Stimulated activated naive CD8-positive, alpha-beta T cell treated with anti-CD3 and anti-CD28 coated beads, Interleukin-15, Interleukin-2, amounts not matched to agents 100 U/mL and 50 U/mL, for 24 hours (primary cell): Measurements from ENCODE around the gene KRTDAP.
A peak's percentile ranks its signal among the peaks of the same experiment; 100 is the strongest.
"Not testable (repeated sequence)": the region's sequence is repeated elsewhere in the genome, so short reads cannot be mapped to it uniquely, and the experiment has no call there.

Experiments
- ATAC-seq: fragments of 150-1000 bp; cut with Tn5 transposase; one replicate; pipeline ENCODE4 v1.10.0; 2021
- DNase-seq: peaks from one replicate; pipeline ENCODE4 v3.0.0; 2021

KRTDAP gene

GRCh38 chr19:35484252-35485036 lies 5.8 kb downstream of the KRTDAP start:
- ATAC-seq (peak; percentile 52), DNase-seq (peak; percentile 8)

- ATAC-seq (no peak), DNase-seq (no peak)
These were observed 7.2 kb downstream of the KRTDAP start for GRCh38 chr19:35483089-35483488.

GRCh38 chr19:35478794-35479677 lies 11.2 kb downstream of the KRTDAP start:
- no peak for DNase-seq
- no peak for ATAC-seq

- no peak for ATAC-seq
- peak; percentile 29 for DNase-seq
These were observed 14.1 kb downstream of the KRTDAP start for GRCh38 chr19:35476149-35476548.

GRCh38 chr19:35474594-35474993 lies 15.7 kb downstream of the KRTDAP start:
- not testable (repeated sequence) for ATAC-seq, DNase-seq

- no peak for ATAC-seq
- no peak for DNase-seq
These were observed 16.2 kb downstream of the KRTDAP start for GRCh38 chr19:35474104-35474503.

GRCh38 chr19:35471946-35472345 lies 18.3 kb downstream of the KRTDAP start:
- DNase-seq (no peak), ATAC-seq (no peak)

- DNase-seq, ATAC-seq: not testable (repeated sequence)
These were observed 19.2 kb downstream of the KRTDAP start for GRCh38 chr19:35471075-35471474.

- ATAC-seq: no peak
- DNase-seq: no peak
These were observed 20.1 kb downstream of the KRTDAP start for GRCh38 chr19:35470128-35470527.

- peak; percentile 72 for DNase-seq
- ATAC-seq: peak; percentile 97
These were observed 21.6 kb downstream of the KRTDAP start for GRCh38 chr19:35468637-35469036.

- DNase-seq (no peak), ATAC-seq (no peak)
These were observed 24.0 kb downstream of the KRTDAP start for GRCh38 chr19:35466259-35466658.

- DNase-seq, ATAC-seq: not testable (repeated sequence)
These were observed 27.3 kb downstream of the KRTDAP start for GRCh38 chr19:35462956-35463355.

GRCh38 chr19:35462476-35462953 lies 27.7 kb downstream of the KRTDAP start:
- ATAC-seq (peak; percentile 87), DNase-seq (peak; percentile 35)

- ATAC-seq, DNase-seq: not testable (repeated sequence)
These were observed 28.5 kb downstream of the KRTDAP start for GRCh38 chr19:35461788-35462187.

GRCh38 chr19:35461060-35461459 lies 29.2 kb downstream of the KRTDAP start:
- DNase-seq (no peak), ATAC-seq (no peak)

- ATAC-seq (no peak), DNase-seq (no peak)
These were observed 29.7 kb downstream of the KRTDAP start for GRCh38 chr19:35460608-35461007.

GRCh38 chr19:35459414-35460082 lies 30.7 kb downstream of the KRTDAP start:
- no peak for ATAC-seq
- no peak for DNase-seq

- no peak for DNase-seq
- ATAC-seq: no peak
These were observed 31.4 kb downstream of the KRTDAP start for GRCh38 chr19:35458731-35459391.

GRCh38 chr19:35458192-35458591 lies 32.1 kb downstream of the KRTDAP start:
- DNase-seq: no peak
- no peak for ATAC-seq

- no peak for ATAC-seq
- no peak for DNase-seq
These were observed 33.1 kb downstream of the KRTDAP start for GRCh38 chr19:35457173-35457572.

GRCh38 chr19:35455616-35456201 lies 34.6 kb downstream of the KRTDAP start:
- DNase-seq (no peak), ATAC-seq (no peak)
